ENCODE results near the gene FOXRED2.
A peak's percentile ranks its signal among the peaks of the same experiment; 100 is the strongest.

Gene FOXRED2

GRCh38 chr22:36514766-36515165 is 7.9 kb upstream of the FOXRED2 start:
- DNase-seq (ENCODE audit: low read depth): no peak
- no peak overlapping the region for H3K4me3 ChIP-seq (ENCODE audit: control insufficient read depth, low read depth, low read length)
- TF ChIP-seq CTCF (IDR thresholded peaks at IDR 0.05; ENCODE audit: control insufficient read depth, insufficient read depth, low read depth, low read length, missing control alignments): no peak

- TF ChIP-seq CTCF (IDR thresholded peaks at IDR 0.05; ENCODE audit: control insufficient read depth, insufficient read depth, low read depth, low read length, missing control alignments): no peak
These were observed 6.2 kb upstream of the FOXRED2 start for GRCh38 chr22:36512991-36513390.

DNA sequence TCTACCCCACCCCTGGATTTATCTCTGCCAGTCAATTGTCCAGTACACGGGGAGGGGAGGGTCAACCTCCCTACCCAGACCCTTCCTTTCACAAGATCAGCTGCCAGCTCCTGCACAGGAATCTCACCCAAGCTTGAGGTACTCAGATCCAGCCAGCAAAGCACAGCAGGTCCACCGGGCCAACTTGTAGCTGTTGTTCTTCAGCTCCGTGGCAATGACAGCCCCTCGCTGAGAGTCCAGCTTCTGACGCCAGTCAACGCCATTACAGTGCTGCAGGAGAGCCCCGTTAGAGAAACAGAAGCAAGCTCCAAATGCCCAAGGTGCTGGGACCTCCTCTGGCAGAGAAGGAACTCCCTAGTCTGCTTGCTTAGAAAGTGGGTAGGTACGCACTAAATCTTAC is 5.5 kb upstream of the FOXRED2 start:
- no peak overlapping the region for H3K4me3 ChIP-seq (ENCODE audit: control insufficient read depth, low read depth, low read length)
- no peak for TF ChIP-seq CTCF (IDR thresholded peaks at IDR 0.05; ENCODE audit: control insufficient read depth, insufficient read depth, low read depth, low read length, missing control alignments)
- no peak for DNase-seq (ENCODE audit: low read depth)

More at GRCh38 chr22:36512991-36513390, 6.2 kb upstream of the FOXRED2 start:
- no peak for DNase-seq (ENCODE audit: low read depth)
- H3K4me3 ChIP-seq (ENCODE audit: control insufficient read depth, low read depth, low read length): no peak overlapping the region

DNA sequence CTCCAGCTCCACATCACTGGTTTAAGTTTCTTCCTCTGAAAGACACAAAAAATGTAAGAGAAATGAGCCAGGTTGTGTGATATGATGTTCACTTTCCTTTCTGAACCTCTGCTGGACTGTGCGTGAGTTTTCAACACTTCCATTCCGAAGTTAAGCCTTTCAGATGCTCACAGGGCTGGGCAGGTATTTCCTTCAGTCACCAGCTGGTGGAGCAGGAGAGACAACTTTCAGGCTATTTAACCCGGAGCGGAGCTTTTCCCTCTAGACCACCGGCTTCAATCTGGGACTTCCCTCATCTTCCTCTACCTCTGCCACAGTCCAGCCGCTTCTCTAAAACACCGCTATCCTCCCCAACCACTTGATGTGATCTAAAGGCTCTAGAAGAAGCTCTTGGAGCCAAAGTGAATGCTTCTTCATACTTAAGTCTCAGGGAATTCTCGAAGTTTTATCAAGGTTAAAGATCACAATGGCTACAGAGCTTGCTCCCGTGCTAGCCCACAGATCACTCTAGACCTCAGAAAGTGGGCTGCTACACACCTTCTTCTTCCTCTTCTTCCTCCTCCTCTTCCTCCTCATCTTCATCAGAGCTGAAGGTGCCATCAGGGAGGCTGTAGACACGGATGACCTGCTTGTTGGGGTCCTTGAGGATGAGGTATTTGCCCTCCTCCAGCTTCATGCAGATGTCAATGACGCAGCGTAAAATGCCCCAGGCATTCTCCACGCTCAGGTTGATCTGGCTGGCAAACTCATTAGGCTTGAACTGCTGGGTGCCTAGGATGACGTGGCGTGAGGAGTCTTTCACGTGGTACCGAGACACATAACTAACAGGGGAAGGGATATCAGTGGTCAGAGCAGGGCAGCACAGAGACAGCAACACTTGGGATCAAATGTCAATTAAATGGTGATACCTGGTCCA is 4.4 kb upstream of the FOXRED2 start:
- no peak overlapping the region for H3K4me3 ChIP-seq (ENCODE audit: control insufficient read depth, low read depth, low read length)
- no peak for DNase-seq (ENCODE audit: low read depth)
- peak; percentile 76 for TF ChIP-seq CTCF (IDR thresholded peaks at IDR 0.05; ENCODE audit: control insufficient read depth, insufficient read depth, low read depth, low read length, missing control alignments)

GRCh38 chr22:36510384-36510783 is 3.5 kb upstream of the FOXRED2 start:
- DNase-seq (ENCODE audit: low read depth): no peak
- H3K4me3 ChIP-seq (ENCODE audit: control insufficient read depth, low read depth, low read length): no peak overlapping the region
- TF ChIP-seq CTCF (IDR thresholded peaks at IDR 0.05; ENCODE audit: control insufficient read depth, insufficient read depth, low read depth, low read length, missing control alignments): no peak

- H3K4me3 ChIP-seq (ENCODE audit: control insufficient read depth, low read depth, low read length): no peak overlapping the region; the same call in 1 of the 2 replicates
- TF ChIP-seq CTCF (IDR thresholded peaks at IDR 0.05; ENCODE audit: control insufficient read depth, insufficient read depth, low read depth, low read length, missing control alignments): no peak
- no peak for DNase-seq (ENCODE audit: low read depth)
These were observed 724 bp upstream of the FOXRED2 start for GRCh38 chr22:36507518-36508010.

Measured in AG09309 (cell line).